ENCODE measurements around the gene KLHL42.
A peak's percentile ranks its signal among the peaks of the same experiment; 100 is the strongest.

The KLHL42 gene

DNA sequence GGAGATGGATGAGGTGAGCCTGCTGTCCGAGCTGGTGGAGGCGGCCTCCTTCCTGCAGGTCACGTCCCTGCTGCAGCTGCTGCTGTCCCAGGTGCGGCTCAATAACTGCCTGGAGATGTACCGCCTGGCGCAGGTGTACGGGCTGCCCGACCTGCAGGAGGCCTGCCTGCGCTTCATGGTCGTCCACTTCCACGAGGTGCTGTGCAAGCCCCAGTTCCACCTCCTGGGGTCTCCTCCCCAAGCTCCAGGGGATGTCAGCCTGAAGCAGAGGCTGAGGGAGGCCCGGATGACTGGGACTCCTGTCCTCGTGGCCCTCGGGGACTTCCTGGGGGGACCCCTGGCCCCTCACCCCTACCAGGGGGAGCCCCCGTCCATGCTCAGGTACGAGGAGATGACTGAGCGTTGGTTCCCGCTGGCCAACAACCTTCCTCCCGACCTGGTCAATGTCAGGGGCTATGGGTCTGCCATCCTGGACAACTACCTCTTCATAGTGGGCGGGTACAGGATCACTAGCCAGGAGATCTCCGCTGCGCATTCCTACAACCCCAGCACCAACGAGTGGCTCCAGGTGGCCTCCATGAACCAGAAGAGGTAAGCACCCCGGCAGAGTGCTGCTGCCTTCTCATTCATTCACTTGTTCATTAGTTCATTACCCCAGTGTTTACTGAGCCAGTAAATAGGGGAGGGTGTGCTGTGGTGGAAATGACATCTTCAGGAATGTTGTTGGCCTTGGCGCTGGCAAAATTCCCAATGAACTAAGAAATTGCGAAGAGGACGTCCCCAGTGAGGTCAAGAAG, 777 bp downstream of the KLHL42 start:
- H3K4me3 ChIP-seq (ENCODE audit: low read depth, low read length) = peak overlapping the region; percentile 89
- TF ChIP-seq, protein P1, sequence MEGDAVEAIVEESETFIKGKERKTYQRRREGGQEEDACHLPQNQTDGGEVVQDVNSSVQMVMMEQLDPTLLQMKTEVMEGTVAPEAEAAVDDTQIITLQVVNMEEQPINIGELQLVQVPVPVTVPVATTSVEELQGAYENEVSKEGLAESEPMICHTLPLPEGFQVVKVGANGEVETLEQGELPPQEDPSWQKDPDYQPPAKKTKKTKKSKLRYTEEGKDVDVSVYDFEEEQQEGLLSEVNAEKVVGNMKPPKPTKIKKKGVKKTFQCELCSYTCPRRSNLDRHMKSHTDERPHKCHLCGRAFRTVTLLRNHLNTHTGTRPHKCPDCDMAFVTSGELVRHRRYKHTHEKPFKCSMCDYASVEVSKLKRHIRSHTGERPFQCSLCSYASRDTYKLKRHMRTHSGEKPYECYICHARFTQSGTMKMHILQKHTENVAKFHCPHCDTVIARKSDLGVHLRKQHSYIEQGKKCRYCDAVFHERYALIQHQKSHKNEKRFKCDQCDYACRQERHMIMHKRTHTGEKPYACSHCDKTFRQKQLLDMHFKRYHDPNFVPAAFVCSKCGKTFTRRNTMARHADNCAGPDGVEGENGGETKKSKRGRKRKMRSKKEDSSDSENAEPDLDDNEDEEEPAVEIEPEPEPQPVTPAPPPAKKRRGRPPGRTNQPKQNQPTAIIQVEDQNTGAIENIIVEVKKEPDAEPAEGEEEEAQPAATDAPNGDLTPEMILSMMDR (IDR thresholded peaks at IDR 0.05; ENCODE audit: borderline replicate concordance, insufficient read depth, low read depth, low read length) = no peak

DNA sequence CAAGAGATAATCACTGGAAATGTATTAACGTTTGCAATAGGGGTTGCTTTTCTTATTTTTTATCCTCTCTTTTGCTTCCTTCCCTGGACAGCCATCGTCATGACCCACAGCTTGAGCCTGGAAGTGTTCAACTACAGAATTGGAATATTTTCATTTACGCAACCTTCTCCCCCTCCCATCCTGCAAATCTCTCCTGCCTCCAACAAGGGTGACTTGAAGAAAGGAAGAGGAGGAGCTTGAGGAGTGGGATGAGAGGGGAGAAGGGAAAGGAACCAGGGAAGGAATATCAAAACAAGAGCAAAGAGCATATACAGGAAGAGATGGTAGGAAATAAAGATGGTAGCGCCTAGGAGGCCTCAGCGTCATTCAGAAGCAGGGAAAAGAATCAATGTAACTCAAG, 1.6 kb downstream of the KLHL42 start:
- no peak overlapping the region for H3K4me3 ChIP-seq (ENCODE audit: low read depth, low read length)
- TF ChIP-seq, protein P1 (IDR thresholded peaks at IDR 0.05; ENCODE audit: borderline replicate concordance, insufficient read depth, low read depth, low read length) = no peak

DNA sequence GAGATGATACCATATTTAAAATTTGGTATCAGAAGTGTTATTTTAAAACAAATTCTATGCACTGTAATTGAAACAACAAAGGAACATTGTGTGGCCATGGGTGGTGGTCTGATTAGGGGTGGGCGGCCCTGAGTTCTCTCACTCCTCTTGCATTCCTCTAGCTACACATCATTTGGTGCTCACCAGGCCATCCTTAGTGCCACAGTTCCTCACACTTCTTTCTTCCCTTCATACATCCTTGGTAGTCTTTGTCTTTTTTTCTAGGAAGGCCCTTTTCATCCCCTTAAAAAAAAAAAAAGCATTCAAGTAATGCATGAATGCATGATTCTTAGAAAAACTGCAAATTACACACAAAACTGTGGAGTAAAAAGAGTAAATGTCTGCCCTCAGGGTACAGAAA, 2.4 kb downstream of the KLHL42 start:
- TF ChIP-seq, protein P1 (IDR thresholded peaks at IDR 0.05; ENCODE audit: borderline replicate concordance, insufficient read depth, low read depth, low read length) = no peak

DNA sequence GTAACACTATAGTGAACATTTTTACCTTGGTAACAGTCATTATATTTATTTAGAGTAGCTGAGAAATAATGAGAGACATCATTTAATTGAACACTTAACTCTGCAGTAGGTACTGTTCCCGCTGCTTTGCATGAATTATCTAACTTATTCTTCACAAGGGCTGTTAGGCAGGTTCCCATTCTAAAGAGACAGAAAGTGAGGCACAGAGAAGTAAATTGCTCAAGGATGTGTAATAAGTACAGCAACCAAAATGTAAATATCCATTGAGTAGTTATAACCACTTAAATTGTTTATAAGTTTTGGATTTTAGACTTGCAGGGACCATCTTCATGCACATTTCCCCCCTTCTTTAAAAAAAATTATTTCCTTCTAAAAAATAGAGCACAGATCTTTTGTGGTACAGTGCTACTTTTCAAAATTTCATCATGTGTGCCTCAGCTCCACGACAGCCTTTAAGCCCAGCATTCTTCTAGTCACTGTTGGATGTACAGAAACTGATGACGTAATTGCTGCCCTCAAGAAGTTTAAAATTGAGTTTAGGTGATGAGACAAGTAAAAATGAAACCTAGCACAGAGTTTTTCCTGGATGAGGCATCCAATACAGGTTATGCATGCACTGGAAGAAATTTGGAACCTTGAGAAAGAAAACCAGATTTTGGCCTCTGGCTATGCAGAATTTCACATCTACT, 6.0 kb downstream of the KLHL42 start:
- H3K4me3 ChIP-seq (ENCODE audit: low read depth, low read length) = no peak overlapping the region
- TF ChIP-seq, protein P1 (IDR thresholded peaks at IDR 0.05; ENCODE audit: borderline replicate concordance, insufficient read depth, low read depth, low read length) = no peak

More for the DNA sequence above, 2.4 kb downstream of the KLHL42 start:
- no peak overlapping the region for H3K4me3 ChIP-seq (ENCODE audit: low read depth, low read length)

DNA sequence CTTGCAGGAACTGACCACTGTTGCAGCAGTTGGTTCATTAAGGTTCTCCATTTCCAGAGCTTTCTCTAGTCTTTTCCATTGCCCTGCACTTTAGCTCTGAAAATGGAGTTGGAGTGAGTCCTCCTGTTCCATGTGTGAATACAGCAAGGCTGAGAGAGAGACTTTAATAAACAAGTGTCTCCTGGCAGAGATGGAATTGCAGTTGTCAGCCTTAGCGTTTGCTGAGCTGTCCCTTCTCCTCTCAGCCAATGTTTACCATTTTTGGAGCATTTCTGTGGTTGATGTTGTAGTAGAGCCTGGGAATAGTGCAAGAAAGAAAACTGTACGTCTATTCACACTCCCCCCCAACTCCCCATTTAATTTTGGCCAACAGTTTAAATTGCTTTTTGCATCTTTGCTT, 7.5 kb downstream of the KLHL42 start:
- TF ChIP-seq, protein P1 (IDR thresholded peaks at IDR 0.05; ENCODE audit: borderline replicate concordance, insufficient read depth, low read depth, low read length) = no peak
- H3K4me3 ChIP-seq (ENCODE audit: low read depth, low read length) = no peak overlapping the region

DNA sequence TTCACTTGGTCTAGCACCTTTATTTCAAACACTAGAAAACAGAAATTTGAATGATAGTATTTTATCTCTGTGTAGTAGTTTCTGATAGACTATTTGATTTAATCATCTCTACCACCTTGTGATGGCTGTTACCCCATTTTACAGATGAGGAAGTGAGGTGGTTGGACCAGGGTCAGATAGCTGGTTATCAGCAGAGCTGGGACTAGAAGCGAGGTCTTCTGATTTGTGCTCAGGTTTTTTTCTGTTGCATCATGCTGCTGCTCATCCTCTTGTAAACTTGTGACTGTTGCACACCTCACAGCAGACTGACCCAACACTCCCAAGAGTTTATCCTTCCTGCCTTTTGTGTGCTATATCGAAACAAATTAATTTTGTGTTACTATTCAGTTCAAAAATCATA, 10.1 kb downstream of the KLHL42 start:
- TF ChIP-seq, protein P1 (IDR thresholded peaks at IDR 0.05; ENCODE audit: borderline replicate concordance, insufficient read depth, low read depth, low read length) = no peak
- no peak overlapping the region for H3K4me3 ChIP-seq (ENCODE audit: low read depth, low read length)

Measured in GM12875 (cell line).